GM12873 (cell line): ENCODE data around the gene SEC61A1.

Source experiments
- TF ChIP-seq, protein P1 (sequence below): IDR thresholded peaks from 2 replicates; pipeline ENCODE4 v1.5.1; 2012; ENCODE audit warnings: low read depth, mild to moderate bottlenecking, moderate library complexity, low read length, control low read depth; ENCODE audit not compliant: insufficient read depth; ENCODE audit errors: missing control alignments

The SEC61A1 gene

GRCh38 chr3:128040660-128041059, 11.6 kb upstream of the SEC61A1 start:
- TF ChIP-seq, protein P1, sequence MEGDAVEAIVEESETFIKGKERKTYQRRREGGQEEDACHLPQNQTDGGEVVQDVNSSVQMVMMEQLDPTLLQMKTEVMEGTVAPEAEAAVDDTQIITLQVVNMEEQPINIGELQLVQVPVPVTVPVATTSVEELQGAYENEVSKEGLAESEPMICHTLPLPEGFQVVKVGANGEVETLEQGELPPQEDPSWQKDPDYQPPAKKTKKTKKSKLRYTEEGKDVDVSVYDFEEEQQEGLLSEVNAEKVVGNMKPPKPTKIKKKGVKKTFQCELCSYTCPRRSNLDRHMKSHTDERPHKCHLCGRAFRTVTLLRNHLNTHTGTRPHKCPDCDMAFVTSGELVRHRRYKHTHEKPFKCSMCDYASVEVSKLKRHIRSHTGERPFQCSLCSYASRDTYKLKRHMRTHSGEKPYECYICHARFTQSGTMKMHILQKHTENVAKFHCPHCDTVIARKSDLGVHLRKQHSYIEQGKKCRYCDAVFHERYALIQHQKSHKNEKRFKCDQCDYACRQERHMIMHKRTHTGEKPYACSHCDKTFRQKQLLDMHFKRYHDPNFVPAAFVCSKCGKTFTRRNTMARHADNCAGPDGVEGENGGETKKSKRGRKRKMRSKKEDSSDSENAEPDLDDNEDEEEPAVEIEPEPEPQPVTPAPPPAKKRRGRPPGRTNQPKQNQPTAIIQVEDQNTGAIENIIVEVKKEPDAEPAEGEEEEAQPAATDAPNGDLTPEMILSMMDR = no peak

DNA sequence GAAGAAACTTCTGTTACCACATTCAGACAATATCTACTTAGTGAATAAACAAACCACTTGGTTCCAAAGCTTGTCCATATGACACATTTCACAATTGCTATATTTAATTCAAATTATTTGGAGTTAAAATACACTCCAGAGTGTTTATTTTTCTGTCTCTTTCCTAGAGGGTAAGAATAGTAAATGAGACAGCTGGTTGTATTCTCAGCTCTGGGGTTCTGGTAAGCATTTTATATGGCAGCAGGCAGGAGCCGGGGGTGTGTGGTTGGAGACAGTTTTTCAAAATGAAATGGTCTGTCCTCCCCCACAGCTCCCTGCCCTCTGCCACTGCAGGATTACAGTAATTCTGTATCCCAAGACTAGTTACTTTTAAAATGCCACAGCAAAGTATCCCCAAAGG, 10.9 kb upstream of the SEC61A1 start:
- TF ChIP-seq, protein P1 = no peak

DNA sequence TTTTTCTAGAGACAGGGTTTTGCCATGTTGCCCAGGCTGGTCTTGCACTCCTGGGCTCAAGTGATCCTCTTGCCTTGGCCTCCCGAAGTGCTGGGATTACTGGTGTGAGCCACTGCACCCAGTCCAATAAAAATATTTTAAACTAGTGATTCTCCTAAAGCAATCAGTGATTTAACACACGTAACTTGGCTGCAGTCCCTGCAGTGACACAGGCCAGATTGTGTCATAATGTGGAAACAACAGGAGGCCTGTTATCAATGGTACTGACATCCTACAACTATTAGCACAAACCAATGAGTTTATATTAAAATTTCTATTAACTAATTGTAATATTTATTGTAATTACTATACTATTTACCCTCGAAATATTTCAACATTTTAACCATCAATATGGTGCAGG, 1.6 kb upstream of the SEC61A1 start:
- TF ChIP-seq, protein P1 = no peak

DNA sequence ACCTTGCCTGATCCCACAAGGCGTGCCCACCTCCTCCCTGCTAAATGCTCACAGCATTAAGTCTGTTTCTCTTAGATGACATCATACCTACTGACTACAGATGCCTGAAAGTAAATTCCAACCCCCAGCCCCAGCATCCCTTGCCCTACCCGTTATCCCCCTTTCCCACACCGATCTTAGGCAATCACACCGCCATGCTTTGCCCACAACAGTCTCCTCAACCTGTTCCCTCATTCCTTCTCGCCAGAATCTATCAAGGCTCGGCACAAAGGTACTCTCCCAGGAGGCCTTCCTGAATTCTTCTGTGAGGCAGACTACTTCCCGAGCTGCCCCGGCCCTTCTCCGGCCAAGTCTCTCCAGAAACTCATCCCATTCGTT, 789 bp upstream of the SEC61A1 start:
- TF ChIP-seq, protein P1 = no peak

DNA sequence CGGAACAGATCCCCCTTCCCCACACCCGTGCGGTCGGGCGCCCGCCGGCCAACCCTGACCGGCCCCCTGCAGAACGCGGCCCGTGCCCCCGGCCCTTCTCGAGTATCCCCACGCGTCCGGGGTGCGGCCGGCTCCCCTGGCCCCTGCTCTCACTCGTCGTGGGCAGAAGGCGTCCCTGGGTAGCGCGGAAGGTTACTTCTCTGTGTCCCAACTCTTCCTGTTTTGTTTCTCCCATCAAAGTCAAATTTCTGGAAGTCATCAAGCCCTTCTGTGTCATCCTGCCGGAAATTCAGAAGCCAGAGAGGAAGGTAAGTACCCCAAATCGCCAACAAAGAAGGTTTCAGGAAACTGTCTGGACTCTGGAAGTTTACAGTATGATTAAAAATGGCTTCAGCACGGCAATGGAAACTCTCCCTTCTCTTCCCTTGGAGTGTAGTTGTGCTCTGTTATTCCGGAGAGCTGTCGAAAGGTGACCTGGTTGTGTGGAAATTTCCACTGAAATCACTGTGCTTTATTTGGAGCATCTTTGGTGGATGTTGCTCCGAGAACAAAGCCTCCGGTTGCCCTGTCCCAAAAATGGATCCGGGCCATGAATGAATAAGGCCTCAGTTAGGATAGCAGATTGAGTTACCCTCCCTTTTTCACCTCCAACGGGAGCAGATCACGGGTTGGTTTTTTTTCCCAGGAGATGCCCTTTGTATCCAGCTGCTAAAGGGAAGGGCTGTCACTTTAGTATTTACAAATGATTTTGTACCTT, 536 bp downstream of the SEC61A1 start:
- TF ChIP-seq, protein P1 = no peak

DNA sequence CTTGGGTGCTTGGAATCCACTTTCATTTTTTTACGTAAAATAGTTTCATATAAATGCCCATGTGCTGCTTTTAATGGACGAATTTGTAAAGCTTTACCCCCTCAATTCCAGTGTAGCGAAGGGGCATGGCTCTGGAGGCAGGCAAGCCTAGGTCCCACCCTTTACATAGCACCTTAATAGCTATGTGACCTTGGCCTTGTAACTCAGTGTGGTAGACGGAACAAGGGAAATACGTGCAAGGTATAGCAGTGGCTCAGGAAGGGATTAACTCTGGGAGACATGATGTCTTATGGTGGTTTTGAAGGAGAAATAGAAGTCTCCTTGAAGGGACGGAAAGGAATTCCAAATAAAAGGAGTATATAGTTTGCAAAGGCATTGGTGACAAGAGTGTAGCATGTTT, 1.4 kb downstream of the SEC61A1 start:
- TF ChIP-seq, protein P1 = no peak

- TF ChIP-seq, protein P1 = no peak
Observed at GRCh38 chr3:128054367-128054766, 2.1 kb downstream of the SEC61A1 start.
